ENCODE results near the gene DNASE2B. TPM values are rescaled to one million over a fixed set of nuclear protein-coding genes. Genes with fewer than 3 reads are reported as not detected.

Gene DNASE2B
- total RNA-seq, 1 experiment from 2014 or later = not detected

- no peak overlapping the region for H4K91ac ChIP-seq (ENCODE audit: insufficient read length, low read depth, low read length)
- no peaks in the 10 kb centered on the region for H3K23me2 ChIP-seq (ENCODE audit: insufficient read length, low read depth, low read length, poor library complexity, severe bottlenecking)
- H3K9ac ChIP-seq (ENCODE audit: extremely low read depth, insufficient read length, low read length) = no peak overlapping the region
- no peaks in the 10 kb centered on the region for H3K27me3 ChIP-seq (ENCODE audit: insufficient read depth, low read length)
- H3K79me2 ChIP-seq (ENCODE audit: insufficient read depth, low read length) = no peaks in the 10 kb centered on the region
- H3K4ac ChIP-seq (ENCODE audit: low read depth, low read length) = no peak overlapping the region
- no peaks in the 10 kb centered on the region for H3K79me1 ChIP-seq (ENCODE audit: insufficient read depth, low read depth, low read length, poor library complexity, severe bottlenecking)
- H2BK120ac ChIP-seq (ENCODE audit: low read depth, low read length, poor library complexity, severe bottlenecking) = no peak overlapping the region
- H3K23ac ChIP-seq (ENCODE audit: insufficient read length, low read depth, low read length) = no peak overlapping the region
- H2AFZ ChIP-seq (ENCODE audit: low read length) = no peak overlapping the region
- H3K14ac ChIP-seq (ENCODE audit: insufficient read depth, low read length) = no peak overlapping the region
- WGBS (ENCODE audit: extremely low coverage, insufficient read length, low lambda C conversion rate) = no CpG with 5 or more reads among the region's 2 CpGs
- H3K4me1 ChIP-seq (ENCODE audit: insufficient read depth, low read length) = no peaks in the 10 kb centered on the region
- H3K18ac ChIP-seq (ENCODE audit: insufficient read length, low read depth, low read length) = no peak overlapping the region
- no peak overlapping the region for H2BK20ac ChIP-seq (ENCODE audit: low read depth, low read length, poor library complexity, severe bottlenecking)
- H3K27ac ChIP-seq (ENCODE audit: insufficient read length, low read depth, low read length) = no peak overlapping the region
- no peak overlapping the region for H4K8ac ChIP-seq (replicated peaks; ENCODE audit: insufficient read length, low read depth, low read length)
- no peaks in the 10 kb centered on the region for H4K20me1 ChIP-seq (ENCODE audit: control insufficient read depth, insufficient read depth, insufficient read length)
- H3K4me1 Mint-ChIP-seq = peaks cover 6 to 11% of the 10 kb centered on the region in 2 experiments; a peak in 3 of 4 replicates
- H3T11ph ChIP-seq (ENCODE audit: low read length) = no peak overlapping the region
- no peak for TF ChIP-seq CTCF (conservative IDR thresholded peaks at IDR 0.05)
- H3K27me3 Mint-ChIP-seq (ENCODE audit: low read depth) = no peaks in the 10 kb centered on the region
- no peak overlapping the region for H3K4me2 ChIP-seq (ENCODE audit: insufficient read depth, insufficient read length, low read length)
- no peak overlapping the region for H3K4me3 Mint-ChIP-seq
- H2AK5ac ChIP-seq (ENCODE audit: insufficient read length, low read length) = no peak overlapping the region
- H2BK5ac ChIP-seq (ENCODE audit: insufficient read length, low read length) = no peak overlapping the region
- no peaks in the 10 kb centered on the region for H3K36me3 Mint-ChIP-seq (ENCODE audit: insufficient read depth in 1 of 3, low read depth in 3 of 3)
- H2BK15ac ChIP-seq (ENCODE audit: low read depth, low read length) = no peak overlapping the region
- H2BK12ac ChIP-seq (ENCODE audit: insufficient read length, low read depth, low read length) = no peak overlapping the region
- no peak for DNase-seq
- H3K9me3 Mint-ChIP-seq = no peaks in the 10 kb centered on the region
- no peak overlapping the region for H3K56ac ChIP-seq (ENCODE audit: insufficient read length, low read depth, low read length)
- no peaks in the 10 kb centered on the region for H3K9me3 ChIP-seq (ENCODE audit: control insufficient read depth, low read depth, low read length)
- H4K5ac ChIP-seq (ENCODE audit: insufficient read length, low read depth, low read length) = no peak overlapping the region
- no peak overlapping the region; a peak in 1 of 7 replicates for H3K27ac Mint-ChIP-seq
Measured at GRCh38 chr1:84403347-84403746, 5.1 kb downstream of the DNASE2B start.

Measured in H9 (cell line).